ENCODE data around the gene TUBA4A.

DNA sequence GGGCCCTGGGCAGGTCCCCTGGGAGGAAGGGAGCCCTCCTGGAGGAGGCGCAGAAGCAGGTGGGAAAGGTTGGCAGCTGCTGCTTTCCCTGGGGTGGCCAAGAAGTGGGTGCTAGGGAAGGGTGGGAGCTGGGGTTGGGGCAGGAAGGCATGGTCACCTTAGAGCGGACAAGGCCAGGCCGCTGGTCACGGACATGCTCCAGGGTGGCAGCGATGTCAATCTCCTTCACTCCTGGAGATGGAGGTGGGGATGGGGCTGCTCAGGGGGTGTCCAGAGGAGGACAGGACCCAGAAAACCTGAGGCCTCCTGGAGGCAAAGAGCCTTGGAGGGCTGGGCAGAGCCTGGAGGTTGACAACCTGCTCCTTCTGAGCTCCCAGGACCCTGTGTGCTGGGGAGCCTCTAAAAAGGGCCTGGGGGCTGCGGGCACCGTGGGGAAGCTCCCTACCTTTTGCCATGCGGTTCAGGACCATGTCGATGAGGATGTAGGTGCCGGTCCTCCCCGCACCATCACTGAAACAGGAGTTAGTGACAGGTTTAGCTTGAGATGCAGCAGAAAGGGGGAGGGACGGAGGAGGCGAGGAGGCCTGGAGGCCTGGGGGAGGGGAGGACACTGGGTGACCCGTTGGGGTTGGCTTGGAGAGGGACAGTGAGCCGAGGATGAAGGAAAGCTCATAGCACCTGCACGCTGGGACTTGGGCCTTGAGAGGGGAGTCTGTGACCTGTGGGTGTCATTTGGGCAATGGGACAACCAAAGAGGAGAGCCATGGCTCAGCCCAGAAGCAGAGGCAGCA lies 36.9 kb upstream of the TUBA4A start:
- TF ChIP-seq, protein P1, sequence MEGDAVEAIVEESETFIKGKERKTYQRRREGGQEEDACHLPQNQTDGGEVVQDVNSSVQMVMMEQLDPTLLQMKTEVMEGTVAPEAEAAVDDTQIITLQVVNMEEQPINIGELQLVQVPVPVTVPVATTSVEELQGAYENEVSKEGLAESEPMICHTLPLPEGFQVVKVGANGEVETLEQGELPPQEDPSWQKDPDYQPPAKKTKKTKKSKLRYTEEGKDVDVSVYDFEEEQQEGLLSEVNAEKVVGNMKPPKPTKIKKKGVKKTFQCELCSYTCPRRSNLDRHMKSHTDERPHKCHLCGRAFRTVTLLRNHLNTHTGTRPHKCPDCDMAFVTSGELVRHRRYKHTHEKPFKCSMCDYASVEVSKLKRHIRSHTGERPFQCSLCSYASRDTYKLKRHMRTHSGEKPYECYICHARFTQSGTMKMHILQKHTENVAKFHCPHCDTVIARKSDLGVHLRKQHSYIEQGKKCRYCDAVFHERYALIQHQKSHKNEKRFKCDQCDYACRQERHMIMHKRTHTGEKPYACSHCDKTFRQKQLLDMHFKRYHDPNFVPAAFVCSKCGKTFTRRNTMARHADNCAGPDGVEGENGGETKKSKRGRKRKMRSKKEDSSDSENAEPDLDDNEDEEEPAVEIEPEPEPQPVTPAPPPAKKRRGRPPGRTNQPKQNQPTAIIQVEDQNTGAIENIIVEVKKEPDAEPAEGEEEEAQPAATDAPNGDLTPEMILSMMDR (conservative IDR thresholded peaks at IDR 0.05; ENCODE audit: low read depth in 2 of 2), result no peak
- no peak for TF ChIP-seq CREB1 (CRISPR knock-in tag; IDR thresholded peaks at IDR 0.05; ENCODE audit: low read depth)
- no peak for TF ChIP-seq EZH2 (IDR thresholded peaks at IDR 0.05; ENCODE audit: low read depth, unreplicated experiment)
- TF ChIP-seq ETS1 (IDR thresholded peaks at IDR 0.05), result no peak
- TF ChIP-seq POLR2AphosphoS5 (IDR thresholded peaks at IDR 0.05; ENCODE audit: low read depth), result no peak
- TF ChIP-seq REST (IDR thresholded peaks at IDR 0.05; ENCODE audit: unreplicated experiment), result no peak
- TF ChIP-seq EZH2phosphoT487 (IDR thresholded peaks at IDR 0.05; ENCODE audit: unreplicated experiment), result no peak
- TF ChIP-seq JUNB (IDR thresholded peaks at IDR 0.05; ENCODE audit: unreplicated experiment), result no peak
- no peak for TF ChIP-seq ZNF331 (CRISPR knock-in tag; IDR thresholded peaks at IDR 0.05; ENCODE audit: low read depth)
- TF ChIP-seq ZNF114 (CRISPR knock-in tag; IDR thresholded peaks at IDR 0.05), result no peak
- TF ChIP-seq ZNF462 (CRISPR knock-in tag; IDR thresholded peaks at IDR 0.05), result no peak
- no peak for TF ChIP-seq STAT1 (IDR thresholded peaks at IDR 0.05; ENCODE audit: unreplicated experiment)
- no peak for TF ChIP-seq NANOG (IDR thresholded peaks at IDR 0.05; ENCODE audit: borderline replicate concordance)
